Neuronal stem cell (in vitro differentiated cells): Measurements from ENCODE around the gene NSUN6.

Experiments used
- DNase-seq: peaks from one replicate; pipeline ENCODE4 v3.0.0-alpha.2; 2013; ENCODE audit warnings: low spot score
- H2AFZ ChIP-seq: one replicate; pipeline ENCODE4 v1.6.1; 2013; ENCODE audit warnings: mild to moderate bottlenecking, low read length, inconsistent platforms
- H2AK5ac ChIP-seq: 2 replicates; pipeline ENCODE4 v1.6.1; 2013; ENCODE audit warnings: low read depth, mild to moderate bottlenecking, inconsistent platforms, low read length, moderate library complexity, mixed read lengths
- H2BK120ac ChIP-seq: 2 replicates; pipeline ENCODE4 v1.6.1; 2013; ENCODE audit warnings: low read depth, mild to moderate bottlenecking, inconsistent platforms, low read length, moderate library complexity, mixed read lengths
- H2BK12ac ChIP-seq: one replicate; pipeline ENCODE4 v1.6.1; 2013; ENCODE audit warnings: low read length, inconsistent platforms
- H2BK15ac ChIP-seq: 2 replicates; pipeline ENCODE4 v1.6.1; 2013; ENCODE audit warnings: mild to moderate bottlenecking, low read length, inconsistent platforms, mixed read lengths
- H2BK5ac ChIP-seq: one replicate; pipeline ENCODE4 v1.6.1; 2013; ENCODE audit warnings: inconsistent platforms, mild to moderate bottlenecking, low read length, moderate library complexity
- H3K14ac ChIP-seq: one replicate; pipeline ENCODE4 v1.6.1; 2013; ENCODE audit warnings: low read length, inconsistent platforms
- H3K18ac ChIP-seq: 2 replicates; pipeline ENCODE4 v1.6.1; 2013; ENCODE audit warnings: low read length, inconsistent platforms
- H3K23ac ChIP-seq: 2 replicates; pipeline ENCODE4 v1.6.1; 2013; ENCODE audit warnings: low read depth, mild to moderate bottlenecking, mixed read lengths, low read length, inconsistent platforms; ENCODE audit not compliant: poor library complexity
- H3K27ac ChIP-seq: replicated peaks from 3 replicates; pipeline ENCODE4 v1.5.1; 2013; ENCODE audit warnings: low read length, inconsistent platforms
- H3K27me3 ChIP-seq, 3 experiments: 2 replicates each; pipeline ENCODE4 v1.6.1; 2013; ENCODE audit warnings: low read length in 3 of 3, mild to moderate bottlenecking in 2 of 3, inconsistent platforms in 1 of 3, low read depth in 1 of 3, mixed read lengths in 1 of 3, moderate library complexity in 1 of 3; ENCODE audit not compliant: control insufficient read depth in 3 of 3, insufficient read depth in 3 of 3
- H3K36me3 ChIP-seq, 2 donors: replicated peaks in 1 of 2; 2 replicates each; pipeline ENCODE4 v1.6.1; 2013; ENCODE audit warnings: low read length in 2 of 2; ENCODE audit not compliant: control insufficient read depth in 2 of 2, insufficient read depth in 2 of 2
- H3K4ac ChIP-seq: 2 replicates; pipeline ENCODE4 v1.6.1; 2013; ENCODE audit warnings: inconsistent platforms, mild to moderate bottlenecking, low read length, moderate library complexity
- H3K4me1 ChIP-seq, 2 donors: 1 replicate in 1 of 2; 2 replicates in 1 of 2; pipeline ENCODE4 v1.6.1; 2013; ENCODE audit warnings: low read length in 2 of 2, low read depth in 1 of 2; ENCODE audit not compliant: control insufficient read depth in 2 of 2, insufficient read depth in 1 of 2
- H3K4me2 ChIP-seq: one replicate; pipeline ENCODE4 v1.6.1; 2013; ENCODE audit warnings: mild to moderate bottlenecking, low read length, inconsistent platforms; ENCODE audit not compliant: insufficient read depth, poor library complexity, severe bottlenecking
- H3K4me3 ChIP-seq, 2 donors: 2 replicates each; pipeline ENCODE4 v1.5.1; 2013; ENCODE audit warnings: low read length in 2 of 2, mild to moderate bottlenecking in 2 of 2, inconsistent platforms in 1 of 2, moderate library complexity in 1 of 2
- H3K79me1 ChIP-seq: one replicate; pipeline ENCODE4 v1.6.1; 2013; ENCODE audit warnings: low read depth, mild to moderate bottlenecking, inconsistent platforms, low read length, moderate library complexity
- H3K9ac ChIP-seq: one replicate; pipeline ENCODE4 v1.6.1; 2013; ENCODE audit warnings: mild to moderate bottlenecking, low read depth, low read length, inconsistent platforms; ENCODE audit not compliant: poor library complexity
- H3K9me3 ChIP-seq, 2 donors: replicated peaks in 1 of 2; 2 replicates each; pipeline versions ENCODE3 to v1.6.1; 2013; ENCODE audit warnings: low read length in 2 of 2, mild to moderate bottlenecking in 2 of 2, inconsistent platforms in 1 of 2, low read depth in 1 of 2, mixed read lengths in 1 of 2, moderate library complexity in 1 of 2; ENCODE audit not compliant: control insufficient read depth in 2 of 2, insufficient read depth in 1 of 2
- H4K8ac ChIP-seq: one replicate; pipeline ENCODE4 v1.6.1; 2013; ENCODE audit warnings: low read depth, mild to moderate bottlenecking, inconsistent platforms, low read length, moderate library complexity
- H4K91ac ChIP-seq: one replicate; pipeline ENCODE4 v1.6.1; 2013; ENCODE audit warnings: low read length, low read depth, mild to moderate bottlenecking, inconsistent platforms; ENCODE audit not compliant: poor library complexity
- WGBS, 2 donors: extraction: QIAGEN DNeasy Blood & Tissue Kit; methylation state at CpG; one replicate each; pipeline ENCODE4 v1.1.7; 2013; ENCODE audit warnings: missing lambda C conversion rate in 2 of 2, mixed read lengths in 1 of 2; ENCODE audit not compliant: insufficient read length in 2 of 2, insufficient replicate concordance in 1 of 2; ENCODE audit errors: extremely low coverage in 2 of 2; 5-methylcytosine and 5-hydroxymethylcytosine counted together

The NSUN6 gene

DNA sequence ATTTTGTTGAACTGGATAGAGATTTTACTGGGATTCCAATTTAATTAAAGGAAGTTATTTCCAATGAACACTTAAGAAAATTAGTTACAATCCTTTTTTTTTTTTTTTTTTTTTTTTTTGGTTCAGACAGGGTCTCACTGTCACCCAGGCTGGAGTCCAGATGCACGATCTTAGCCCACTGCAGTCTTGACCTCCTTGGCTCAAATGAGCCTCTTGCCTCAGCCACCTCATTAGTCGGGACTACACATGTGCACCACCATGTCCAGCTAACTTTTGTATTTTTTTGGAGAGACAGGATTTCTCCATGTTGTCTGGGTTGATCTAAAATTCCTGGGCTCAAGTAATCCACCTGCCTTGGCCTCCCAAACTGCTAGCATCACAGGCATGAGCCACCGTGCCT lies 5.3 kb upstream of the NSUN6 start:
- H3K4ac ChIP-seq: no peak overlapping the region
- H3K4me2 ChIP-seq: no peak overlapping the region
- no peak overlapping the region for H2AFZ ChIP-seq
- H4K91ac ChIP-seq: no peak overlapping the region
- no peak overlapping the region for H3K18ac ChIP-seq
- no peak overlapping the region for H3K4me3 ChIP-seq
- no peak overlapping the region for H2BK120ac ChIP-seq
- no peak overlapping the region for H3K14ac ChIP-seq
- H2BK5ac ChIP-seq: no peak overlapping the region
- H3K27ac ChIP-seq: no peak overlapping the region
- no peak overlapping the region for H2AK5ac ChIP-seq
- H2BK15ac ChIP-seq: no peak overlapping the region
- no peak for DNase-seq
- H3K9ac ChIP-seq: no peak overlapping the region
- no peak overlapping the region for H4K8ac ChIP-seq
- no peaks in the 10 kb centered on the region for H3K9me3 ChIP-seq
- no peak overlapping the region for H3K23ac ChIP-seq
- H3K27me3 ChIP-seq: no peaks in the 10 kb centered on the region
- WGBS, 2 donors: no CpG with 5 or more reads among the region's 3 CpGs
- peaks cover 0 to 23% of the 10 kb centered on the region in 2 donors for H3K36me3 ChIP-seq
- peaks cover 4 to 9% of the 10 kb centered on the region in 2 donors for H3K4me1 ChIP-seq
- H3K79me1 ChIP-seq: no peaks in the 10 kb centered on the region
- no peak overlapping the region for H2BK12ac ChIP-seq

GRCh38 chr10:18653112-18653511 lies 1.7 kb upstream of the NSUN6 start:
- no peak overlapping the region for H3K23ac ChIP-seq
- H3K9ac ChIP-seq: no peak overlapping the region
- H3K4me1 ChIP-seq: peaks cover 0 to 11% of the 10 kb centered on the region in 2 donors
- no peak overlapping the region for H2BK15ac ChIP-seq
- no peak overlapping the region for H4K8ac ChIP-seq
- no peak overlapping the region for H3K4me3 ChIP-seq
- no peak overlapping the region for H3K27ac ChIP-seq
- H2AK5ac ChIP-seq: no peak overlapping the region
- no peak overlapping the region for H3K14ac ChIP-seq
- peaks cover 0 to 20% of the 10 kb centered on the region in 2 donors for H3K36me3 ChIP-seq
- H3K27me3 ChIP-seq: no peaks in the 10 kb centered on the region
- H4K91ac ChIP-seq: no peak overlapping the region
- no peaks in the 10 kb centered on the region for H3K9me3 ChIP-seq
- no CpG with 5 or more reads among the region's 3 CpGs for WGBS, 2 donors
- H3K4me2 ChIP-seq: no peak overlapping the region
- H2AFZ ChIP-seq: no peak overlapping the region
- no peak overlapping the region for H2BK120ac ChIP-seq
- H3K79me1 ChIP-seq: no peaks in the 10 kb centered on the region
- H3K18ac ChIP-seq: no peak overlapping the region
- H2BK12ac ChIP-seq: no peak overlapping the region
- H2BK5ac ChIP-seq: no peak overlapping the region
- H3K4ac ChIP-seq: no peak overlapping the region
- DNase-seq: no peak

GRCh38 chr10:18650404-18650997 lies 886 bp downstream of the NSUN6 start:
- Histone ChIP-seq H3K9me3 (no peaks in the 10 kb centered on the region), H2AK5ac (no peak overlapping the region), H2BK15ac (no peak overlapping the region), H3K14ac (no peak overlapping the region), H3K4me1 (peaks cover 0 to 8% of the 10 kb centered on the region in 2 donors), H2BK12ac (no peak overlapping the region), H3K4ac (no peak overlapping the region), H2BK5ac (no peak overlapping the region), H3K27me3 (no peaks in the 10 kb centered on the region), H3K79me1 (no peaks in the 10 kb centered on the region), H3K27ac (no peak overlapping the region), H4K91ac (no peak overlapping the region), H3K23ac (no peak overlapping the region), H3K18ac (no peak overlapping the region), H2AFZ (peak overlapping the region; percentile 95), H3K4me2 (peak overlapping the region; percentile 51), H4K8ac (no peak overlapping the region), H3K9ac (no peak overlapping the region), H3K36me3 (peaks cover 2 to 45% of the 10 kb centered on the region in 2 donors), H3K4me3 (peak overlapping the region; percentile 66 to 84), H2BK120ac (no peak overlapping the region)
- WGBS, 2 donors: no CpG with 5 or more reads among the region's 6 CpGs
- DNase-seq: no peak

GRCh38 chr10:18649364-18649959 lies 1.9 kb downstream of the NSUN6 start:
- Histone ChIP-seq H2BK12ac (no peak overlapping the region), H3K14ac (no peak overlapping the region), H4K8ac (no peak overlapping the region), H2BK120ac (no peak overlapping the region), H3K9me3 (no peaks in the 10 kb centered on the region), H3K4me1 (peaks cover 0 to 8% of the 10 kb centered on the region in 2 donors), H4K91ac (no peak overlapping the region), H3K79me1 (no peaks in the 10 kb centered on the region), H2BK15ac (no peak overlapping the region), H3K36me3 (peaks cover 2 to 50% of the 10 kb centered on the region in 2 donors), H3K4me2 (peak overlapping the region; percentile 11), H2BK5ac (no peak overlapping the region), H2AFZ (no peak overlapping the region), H3K9ac (no peak overlapping the region), H3K27ac (no peak overlapping the region), H3K4me3 (peak overlapping the region in 1 of 2 donors; percentile 84), H3K4ac (no peak overlapping the region), H3K23ac (no peak overlapping the region), H3K18ac (no peak overlapping the region), H2AK5ac (no peak overlapping the region), H3K27me3 (no peaks in the 10 kb centered on the region)
- no CpG with 5 or more reads among the region's 7 CpGs for WGBS, 2 donors
- no peak for DNase-seq
